Cardiac muscle cell (in vitro differentiated cells and primary cell): ENCODE results near the gene TMEM91. TPM values are rescaled to one million over a fixed set of nuclear protein-coding genes. Genes with fewer than 3 reads are reported as not detected.

Source experiments
- DNase-seq, 2 donors: peaks; one replicate each; pipeline versions ENCODE4 v3.0.0 to v3.0.0-alpha.2; 2010 to 2017; ENCODE audit warnings: low read depth in 1 of 2, low spot score in 1 of 2
- H3K27ac ChIP-seq: fragments of 200-600 bp; sonication (generic); 2 replicates; pipeline ENCODE4 v1.5.1; 2016
- H3K27me3 ChIP-seq: fragments of 200-600 bp; sonication (generic); 2 replicates; pipeline ENCODE4 v1.6.0; 2016; ENCODE audit warnings: control low read depth
- H3K36me3 ChIP-seq: fragments of 200-600 bp; sonication (generic); 2 replicates; pipeline ENCODE4 v1.5.1; 2016; ENCODE audit warnings: control low read depth
- H3K4me1 ChIP-seq: fragments of 200-600 bp; sonication (generic); 2 replicates; pipeline ENCODE4 v1.8.1; 2017; ENCODE audit warnings: low read depth, mild to moderate bottlenecking, mixed run types
- H3K4me3 ChIP-seq: fragments of 200-600 bp; sonication (generic); 2 replicates; pipeline ENCODE4 v1.5.1; 2016; ENCODE audit warnings: mild to moderate bottlenecking
- H3K9me3 ChIP-seq: fragments of 200-600 bp; sonication (generic); 2 replicates; pipeline ENCODE4 v1.5.1; 2017; ENCODE audit warnings: low read depth, mild to moderate bottlenecking, control low read depth
- CTCF ChIP-seq: IDR thresholded peaks from 2 replicates; pipeline ENCODE4 v1.5.1; 2012; ENCODE audit warnings: low read depth, mild to moderate bottlenecking, low read length
- polyA plus RNA-seq: library from polyadenylated mRNA; unstranded; fragments of >200 nt; fragmentation: Nextera tagmentation; extraction: Ambion mirVana; gene quantifications from 2 replicates; pipeline ENCODE4 v1.2.1, GENCODE V29; 2016
- total RNA-seq: library from RNA; depleted of rRNA; stranded (reverse); fragments of >200 nt; gene quantifications from 2 replicates; pipeline ENCODE4 v1.2.3, GENCODE V29; 2016

The TMEM91 gene
- total and polyA plus RNA-seq, 2 experiments from 2014 or later = 14.5 to 21.8 TPM

DNA sequence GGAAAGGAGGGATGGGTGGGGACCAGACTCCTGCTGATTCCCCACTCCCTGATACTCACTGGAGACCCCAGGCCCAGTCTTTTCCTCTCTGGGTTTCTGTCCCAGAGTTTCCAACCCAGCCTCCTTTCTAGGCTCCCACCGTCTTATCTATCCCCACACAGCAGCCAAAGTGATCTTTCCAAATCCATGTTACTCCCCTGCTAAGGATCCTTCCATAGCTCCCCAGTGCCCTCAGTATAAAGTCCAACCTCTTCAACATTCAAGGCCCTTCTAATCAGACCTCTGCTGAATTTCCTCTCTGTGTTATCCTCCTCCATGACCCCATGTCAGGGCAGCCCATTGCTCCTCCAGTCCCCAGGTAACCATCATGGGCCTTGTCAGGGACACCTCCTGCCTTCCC lies 21.3 kb upstream of the TMEM91 start:
- H3K36me3 ChIP-seq = no peaks in the 10 kb centered on the region
- H3K4me1 ChIP-seq = no peaks in the 10 kb centered on the region
- TF ChIP-seq CTCF = no peak
- H3K27ac ChIP-seq = no peak overlapping the region
- no peaks in the 10 kb centered on the region for H3K27me3 ChIP-seq
- no peak overlapping the region for H3K4me3 ChIP-seq
- no peaks in the 10 kb centered on the region for H3K9me3 ChIP-seq
- no peak for DNase-seq

- no peaks in the 10 kb centered on the region for H3K27me3 ChIP-seq
- H3K4me1 ChIP-seq = no peaks in the 10 kb centered on the region
- H3K9me3 ChIP-seq = no peaks in the 10 kb centered on the region
- no peak for DNase-seq
- H3K4me3 ChIP-seq = no peak overlapping the region
- TF ChIP-seq CTCF = no peak
- H3K36me3 ChIP-seq = no peaks in the 10 kb centered on the region
- H3K27ac ChIP-seq = no peak overlapping the region
Measured at GRCh38 chr19:41355802-41356201, 20.5 kb upstream of the TMEM91 start.

DNA sequence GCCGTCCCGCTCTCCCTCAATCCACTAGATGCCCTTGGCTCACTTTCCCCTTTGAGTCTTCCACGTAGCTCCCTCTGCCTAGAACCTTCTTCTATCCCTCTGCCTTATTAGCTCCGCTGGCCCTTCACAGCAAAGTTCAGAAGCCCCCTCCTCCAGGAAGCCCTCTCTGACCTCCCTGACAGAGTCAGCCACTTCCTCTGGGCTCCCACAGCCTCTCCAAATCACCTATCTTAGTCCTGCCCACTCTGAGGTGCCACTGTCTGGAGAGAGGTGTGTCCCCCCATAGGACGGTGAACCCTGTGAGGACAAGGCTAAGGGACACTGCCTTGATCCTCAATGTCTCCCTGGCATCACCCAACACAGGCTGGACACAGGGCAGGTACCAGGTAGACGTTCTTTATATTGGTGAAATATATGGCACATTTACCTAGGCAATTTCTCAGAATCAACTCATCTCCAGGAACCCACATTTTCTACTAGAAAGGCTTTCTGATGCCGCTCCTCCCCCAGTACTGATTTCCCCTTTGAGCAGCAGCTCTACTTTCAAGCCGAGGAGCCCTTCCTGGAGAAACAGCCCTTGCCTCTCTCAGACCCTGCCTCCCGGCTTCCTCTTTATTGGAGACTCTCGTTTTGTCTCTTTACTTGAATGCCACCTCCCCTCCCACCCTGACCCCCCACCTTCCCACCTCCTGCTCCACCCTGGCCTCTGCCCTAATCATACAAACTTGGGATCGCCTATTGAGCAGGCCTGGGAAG lies 19.2 kb upstream of the TMEM91 start:
- H3K4me1 ChIP-seq = no peaks in the 10 kb centered on the region
- H3K36me3 ChIP-seq = no peaks in the 10 kb centered on the region
- no peak overlapping the region for H3K4me3 ChIP-seq
- no peak for TF ChIP-seq CTCF
- DNase-seq = no peak
- no peak overlapping the region for H3K27ac ChIP-seq
- no peaks in the 10 kb centered on the region for H3K27me3 ChIP-seq
- H3K9me3 ChIP-seq = no peaks in the 10 kb centered on the region

DNA sequence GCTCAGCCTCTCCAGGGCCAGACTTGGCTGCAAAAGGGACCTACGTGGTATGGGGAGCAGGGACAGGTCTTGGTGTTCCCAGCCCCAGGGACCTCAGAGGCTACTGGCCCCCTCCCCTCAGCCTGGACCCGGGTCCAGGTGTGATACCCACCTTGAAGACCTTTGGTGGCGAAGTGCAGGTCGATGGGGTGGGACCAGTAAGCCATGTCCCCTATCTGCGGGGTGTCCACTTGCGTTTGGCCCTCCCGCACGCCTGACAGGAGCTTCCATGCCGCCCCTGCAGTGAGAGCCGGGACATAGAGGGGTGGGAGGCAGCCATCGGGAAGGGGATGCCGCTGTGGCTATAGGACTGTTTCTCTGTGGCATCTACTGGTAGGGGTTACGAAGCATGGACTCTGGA lies 18.6 kb upstream of the TMEM91 start:
- no peaks in the 10 kb centered on the region for H3K27me3 ChIP-seq
- no peak overlapping the region for H3K4me3 ChIP-seq
- no peaks in the 10 kb centered on the region for H3K4me1 ChIP-seq
- TF ChIP-seq CTCF = no peak
- no peaks in the 10 kb centered on the region for H3K36me3 ChIP-seq
- H3K9me3 ChIP-seq = no peaks in the 10 kb centered on the region
- H3K27ac ChIP-seq = no peak overlapping the region
- DNase-seq = no peak

GRCh38 chr19:41359741-41360140 lies 16.6 kb upstream of the TMEM91 start:
- Histone ChIP-seq H3K4me1 (no peaks in the 10 kb centered on the region), H3K9me3 (no peaks in the 10 kb centered on the region), H3K36me3 (no peaks in the 10 kb centered on the region), H3K4me3 (no peak overlapping the region), H3K27me3 (no peaks in the 10 kb centered on the region), H3K27ac (no peak overlapping the region)
- TF ChIP-seq CTCF = no peak
- DNase-seq = no peak
